Measurements from ENCODE around the gene C11orf54.

DNA sequence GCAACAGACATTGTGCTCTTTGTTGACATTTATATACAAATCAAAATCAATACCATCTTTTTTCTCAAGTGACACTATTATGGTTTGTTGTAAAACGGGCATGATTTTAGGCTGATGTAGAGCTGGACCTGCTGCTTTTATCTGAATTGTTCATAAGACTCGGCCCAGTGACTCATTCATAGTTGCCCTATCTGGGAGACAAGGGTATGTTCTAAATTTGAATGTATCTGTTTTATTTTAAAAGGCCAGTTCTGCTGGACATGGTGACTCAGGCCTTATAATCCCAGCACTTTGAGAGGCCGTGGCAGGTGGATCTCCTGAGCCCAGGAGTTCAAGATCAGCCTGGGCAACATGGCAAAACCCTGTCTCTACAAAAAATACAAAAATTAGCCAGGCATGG, 40.6 kb upstream of the C11orf54 start:
- TF ChIP-seq, protein P1, sequence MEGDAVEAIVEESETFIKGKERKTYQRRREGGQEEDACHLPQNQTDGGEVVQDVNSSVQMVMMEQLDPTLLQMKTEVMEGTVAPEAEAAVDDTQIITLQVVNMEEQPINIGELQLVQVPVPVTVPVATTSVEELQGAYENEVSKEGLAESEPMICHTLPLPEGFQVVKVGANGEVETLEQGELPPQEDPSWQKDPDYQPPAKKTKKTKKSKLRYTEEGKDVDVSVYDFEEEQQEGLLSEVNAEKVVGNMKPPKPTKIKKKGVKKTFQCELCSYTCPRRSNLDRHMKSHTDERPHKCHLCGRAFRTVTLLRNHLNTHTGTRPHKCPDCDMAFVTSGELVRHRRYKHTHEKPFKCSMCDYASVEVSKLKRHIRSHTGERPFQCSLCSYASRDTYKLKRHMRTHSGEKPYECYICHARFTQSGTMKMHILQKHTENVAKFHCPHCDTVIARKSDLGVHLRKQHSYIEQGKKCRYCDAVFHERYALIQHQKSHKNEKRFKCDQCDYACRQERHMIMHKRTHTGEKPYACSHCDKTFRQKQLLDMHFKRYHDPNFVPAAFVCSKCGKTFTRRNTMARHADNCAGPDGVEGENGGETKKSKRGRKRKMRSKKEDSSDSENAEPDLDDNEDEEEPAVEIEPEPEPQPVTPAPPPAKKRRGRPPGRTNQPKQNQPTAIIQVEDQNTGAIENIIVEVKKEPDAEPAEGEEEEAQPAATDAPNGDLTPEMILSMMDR (IDR thresholded peaks at IDR 0.05), result no peak
- no peak for TF ChIP-seq POLR2AphosphoS5 (IDR thresholded peaks at IDR 0.05)

Measured in prostate gland (tissue), 2 donors.